ENCODE results near the gene CENPF. TPM values are rescaled to one million over a fixed set of nuclear protein-coding genes. Genes with fewer than 3 reads are reported as not detected.

Gene CENPF
- total RNA-seq, 4 donors from 2014 or later: 0.32 to 1.2 (median 0.99) TPM

- no peaks in the 10 kb centered on the region for H3K36me3 ChIP-seq
- DNase-seq (ENCODE audit: extremely low spot score): no peak
- 62% methylated on average over 4 of the region's 4 CpGs for WGBS
- no peaks in the 10 kb centered on the region for H3K4me1 ChIP-seq
- H3K27me3 ChIP-seq: no peaks in the 10 kb centered on the region
- no peak for TF ChIP-seq CTCF (IDR thresholded peaks at IDR 0.05)
- no peak for TF ChIP-seq POLR2AphosphoS5 (IDR thresholded peaks at IDR 0.05)
- no peak for TF ChIP-seq EP300 (IDR thresholded peaks at IDR 0.05)
- no peak for TF ChIP-seq POLR2A (IDR thresholded peaks at IDR 0.05; ENCODE audit: low read depth)
- no peak overlapping the region for H3K27ac ChIP-seq (replicated peaks in 1 of 4)
- intact Hi-C loops (cut with DNase I): no loop called here
- no peak overlapping the region for H3K4me3 ChIP-seq
- no peaks in the 10 kb centered on the region for H3K9me3 ChIP-seq
These were observed 91.8 kb downstream of the CENPF start for GRCh38 chr1:214694769-214695168.

GRCh38 chr1:214698559-214698958 lies 95.6 kb downstream of the CENPF start:
- no peaks in the 10 kb centered on the region for H3K4me1 ChIP-seq
- H3K36me3 ChIP-seq: no peaks in the 10 kb centered on the region
- DNase-seq (ENCODE audit: extremely low spot score): no peak
- H3K4me3 ChIP-seq: no peak overlapping the region
- no peak overlapping the region for H3K27ac ChIP-seq (replicated peaks in 1 of 4)
- TF ChIP-seq EP300 (IDR thresholded peaks at IDR 0.05) (no peak), POLR2A (IDR thresholded peaks at IDR 0.05; ENCODE audit: low read depth) (no peak), CTCF (IDR thresholded peaks at IDR 0.05) (no peak), POLR2AphosphoS5 (IDR thresholded peaks at IDR 0.05) (no peak)
- 83% methylated on average over 1 of the region's 1 CpG for WGBS
- H3K9me3 ChIP-seq: peaks cover 0 to 4% (median 0%) of the 10 kb centered on the region in 4 donors
- intact Hi-C loops (cut with DNase I): no loop called here
- no peaks in the 10 kb centered on the region for H3K27me3 ChIP-seq

GRCh38 chr1:214700437-214700836 lies 97.4 kb downstream of the CENPF start:
- WGBS: 22% methylated on average over 4 of the region's 4 CpGs
- Histone ChIP-seq H3K4me1 (no peaks in the 10 kb centered on the region), H3K9me3 (peaks cover 0 to 15% (median 6%) of the 10 kb centered on the region in 4 donors), H3K36me3 (no peaks in the 10 kb centered on the region), H3K27me3 (no peaks in the 10 kb centered on the region), H3K27ac (replicated peaks in 1 of 4) (no peak overlapping the region), H3K4me3 (no peak overlapping the region)
- intact Hi-C loops (cut with DNase I): no loop called here
- DNase-seq (ENCODE audit: extremely low spot score): no peak
- TF ChIP-seq POLR2A (IDR thresholded peaks at IDR 0.05; ENCODE audit: low read depth): no peak
- no peak for TF ChIP-seq EP300 (IDR thresholded peaks at IDR 0.05)
- no peak for TF ChIP-seq POLR2AphosphoS5 (IDR thresholded peaks at IDR 0.05)
- TF ChIP-seq CTCF (IDR thresholded peaks at IDR 0.05): no peak

- 89% methylated on average over 1 of the region's 1 CpG for WGBS
- TF ChIP-seq POLR2A (IDR thresholded peaks at IDR 0.05; ENCODE audit: low read depth): no peak
- no peak for TF ChIP-seq EP300 (IDR thresholded peaks at IDR 0.05)
- TF ChIP-seq CTCF (IDR thresholded peaks at IDR 0.05): no peak
- no peak for TF ChIP-seq POLR2AphosphoS5 (IDR thresholded peaks at IDR 0.05)
- Histone ChIP-seq H3K9me3 (peaks cover 0 to 15% (median 6%) of the 10 kb centered on the region in 4 donors), H3K4me1 (no peaks in the 10 kb centered on the region), H3K27ac (replicated peaks in 1 of 4) (no peak overlapping the region), H3K36me3 (no peaks in the 10 kb centered on the region), H3K4me3 (no peak overlapping the region), H3K27me3 (no peaks in the 10 kb centered on the region)
- intact Hi-C loops (cut with DNase I): no loop called here
- no peak for DNase-seq (ENCODE audit: extremely low spot score)
These were observed 99.6 kb downstream of the CENPF start for GRCh38 chr1:214702556-214702955.

All from esophagus muscularis mucosa (tissue), 4 donors.